DND-41 (cell line): ENCODE measurements around the gene CLK2.

Experiments used
- ATAC-seq: fragments of 200-7000 bp; cut with Tn5 transposase; 3 replicates; pipeline ENCODE4 v1.9.1; 2021; ENCODE audit warnings: low read depth; ENCODE audit not compliant: insufficient read depth
- DNase-seq: peaks from one replicate; pipeline ENCODE4 v3.0.0-alpha.2; 2020
- H2AFZ ChIP-seq: 2 replicates; pipeline ENCODE4 v1.6.0; 2012; ENCODE audit warnings: low read depth, low read length
- H3K27ac ChIP-seq: 2 replicates; pipeline ENCODE4 v1.5.1; 2012; ENCODE audit warnings: low read length, inconsistent platforms
- H3K27me3 ChIP-seq: fragments of 200-600 bp; sonication (generic); 2 replicates; pipeline ENCODE4 v1.6.0; 2012; ENCODE audit warnings: low read length, mild to moderate bottlenecking, inconsistent platforms; ENCODE audit not compliant: insufficient read depth, poor library complexity
- H3K36me3 ChIP-seq: 2 replicates; pipeline ENCODE4 v1.5.1; 2012; ENCODE audit warnings: low read length, inconsistent platforms; ENCODE audit not compliant: insufficient read depth
- H3K4me1 ChIP-seq: 2 replicates; pipeline ENCODE4 v1.5.1; 2012; ENCODE audit warnings: mild to moderate bottlenecking, low read length; ENCODE audit not compliant: insufficient read depth
- H3K4me2 ChIP-seq: 2 replicates; pipeline ENCODE4 v1.6.0; 2012; ENCODE audit warnings: mild to moderate bottlenecking, moderate library complexity, low read length, inconsistent platforms; ENCODE audit not compliant: insufficient read depth
- H3K4me3 ChIP-seq, 2 experiments: fragments of 200-600 bp in 1 of 2; shearing (Covaris generic) in 1 of 2; 2 replicates each; pipeline ENCODE4 v1.5.1; 2012 to 2016; ENCODE audit warnings: inconsistent platforms in 2 of 2, low read length in 2 of 2, mild to moderate bottlenecking in 2 of 2, low read depth in 1 of 2, moderate library complexity in 1 of 2
- H3K79me2 ChIP-seq: 2 replicates; pipeline ENCODE4 v1.6.0; 2012; ENCODE audit warnings: low read length, inconsistent platforms; ENCODE audit not compliant: insufficient read depth
- H3K9ac ChIP-seq: 2 replicates; pipeline ENCODE4 v1.6.0; 2012; ENCODE audit warnings: low read depth, mild to moderate bottlenecking, inconsistent platforms, low read length, moderate library complexity
- H3K9me3 ChIP-seq: 2 replicates; pipeline ENCODE4 v1.5.1; 2012; ENCODE audit warnings: low read length, moderate library complexity, mild to moderate bottlenecking, inconsistent platforms; ENCODE audit not compliant: insufficient read depth, severe bottlenecking
- H4K20me1 ChIP-seq: 2 replicates; pipeline ENCODE4 v1.6.0; 2012; ENCODE audit warnings: low read length; ENCODE audit not compliant: insufficient read depth
- CTCF ChIP-seq: IDR thresholded peaks from 2 replicates; pipeline ENCODE4 v1.5.1; 2012; ENCODE audit warnings: borderline replicate concordance, low read length, moderate library complexity, mild to moderate bottlenecking; ENCODE audit not compliant: poor library complexity, severe bottlenecking; ENCODE audit errors: extremely low read depth
- EZH2 ChIP-seq: IDR thresholded peaks from 3 replicates; pipeline ENCODE4 v1.6.1; 2012; ENCODE audit warnings: borderline replicate concordance, low read depth, mild to moderate bottlenecking, moderate library complexity, low read length, inconsistent platforms; ENCODE audit not compliant: severe bottlenecking

The CLK2 gene

GRCh38 chr1:155296661-155297060, 23.4 kb upstream of the CLK2 start:
- Histone ChIP-seq H3K36me3 (no peaks in the 10 kb centered on the region), H3K9me3 (no peaks in the 10 kb centered on the region), H3K4me2 (no peak overlapping the region), H3K27me3 (no peaks in the 10 kb centered on the region), H3K79me2 (no peaks in the 10 kb centered on the region), H3K4me3 (no peak overlapping the region), H3K9ac (no peak overlapping the region), H3K4me1 (no peaks in the 10 kb centered on the region), H3K27ac (no peak overlapping the region), H2AFZ (no peak overlapping the region), H4K20me1 (no peaks in the 10 kb centered on the region)
- DNase-seq (no peak), ATAC-seq (no peak)
- TF ChIP-seq EZH2 (no peak), CTCF (no peak)

GRCh38 chr1:155295942-155296267, 22.6 kb upstream of the CLK2 start:
- DNase-seq (no peak), ATAC-seq (no peak)
- no peaks in the 10 kb centered on the region for H3K79me2 ChIP-seq
- no peaks in the 10 kb centered on the region for H3K27me3 ChIP-seq
- H3K9me3 ChIP-seq: no peaks in the 10 kb centered on the region
- no peak overlapping the region for H2AFZ ChIP-seq
- H3K36me3 ChIP-seq: no peaks in the 10 kb centered on the region
- no peak overlapping the region for H3K4me2 ChIP-seq
- no peak overlapping the region for H3K4me3 ChIP-seq
- H3K9ac ChIP-seq: no peak overlapping the region
- TF ChIP-seq EZH2: no peak
- no peak overlapping the region for H3K27ac ChIP-seq
- H3K4me1 ChIP-seq: no peaks in the 10 kb centered on the region
- no peaks in the 10 kb centered on the region for H4K20me1 ChIP-seq

GRCh38 chr1:155295183-155295941, 22.1 kb upstream of the CLK2 start:
- Histone ChIP-seq H3K27ac (no peak overlapping the region), H3K27me3 (no peaks in the 10 kb centered on the region), H3K9me3 (no peaks in the 10 kb centered on the region), H3K4me2 (no peak overlapping the region), H3K9ac (no peak overlapping the region), H3K4me3 (no peak overlapping the region), H3K36me3 (no peaks in the 10 kb centered on the region), H3K79me2 (no peaks in the 10 kb centered on the region), H2AFZ (no peak overlapping the region), H3K4me1 (no peaks in the 10 kb centered on the region), H4K20me1 (no peaks in the 10 kb centered on the region)
- no peak for DNase-seq
- no peak for ATAC-seq
- no peak for TF ChIP-seq CTCF
- no peak for TF ChIP-seq EZH2

GRCh38 chr1:155294520-155295182, 21.3 kb upstream of the CLK2 start:
- Histone ChIP-seq H3K9ac (no peak overlapping the region), H3K27ac (no peak overlapping the region), H3K27me3 (no peaks in the 10 kb centered on the region), H3K79me2 (no peaks in the 10 kb centered on the region), H2AFZ (no peak overlapping the region), H3K4me3 (no peak overlapping the region), H3K9me3 (no peaks in the 10 kb centered on the region), H3K4me2 (no peak overlapping the region), H3K36me3 (no peaks in the 10 kb centered on the region), H3K4me1 (no peaks in the 10 kb centered on the region), H4K20me1 (no peaks in the 10 kb centered on the region)
- TF ChIP-seq EZH2 (no peak), CTCF (no peak)
- ATAC-seq (no peak), DNase-seq (no peak)
